A673 (cell line): Measurements from ENCODE around the gene ZDHHC20. TPM values are rescaled to one million over a fixed set of nuclear protein-coding genes. Genes with fewer than 3 reads are reported as not detected.

Source experiments
- BruUV-seq: library from RNA; stranded (reverse); fragments of 400-500 nt; replicated peaks from 2 replicates; lab custom pipeline; 2021; lab: Mats Ljungman, UMichigan
- CTCF ChIA-PET: fragments of 300-600 bp; sonication (Branson Sonifier 250); formaldehyde crosslinking; loops from one replicate; lab custom pipeline; 2022; ENCODE audit warnings: antibody characterized with exemption; lab: Charles Lee
- POLR2A ChIA-PET: fragments of 300-600 bp; sonication (Branson Sonifier 250); formaldehyde crosslinking; loops from one replicate; lab custom pipeline; 2022; ENCODE audit warnings: antibody characterized with exemption; ENCODE audit not compliant: low non-redundant PET; lab: Charles Lee
- DNase-seq: peaks from one replicate; pipeline ENCODE4 v3.0.0-alpha.2; 2015; ENCODE audit warnings: low spot score
- H3K27ac ChIP-seq: fragments of 200-600 bp; sonication (generic); 2 replicates; pipeline ENCODE4 v1.5.1; 2016; ENCODE audit warnings: mixed run types, low read depth, mild to moderate bottlenecking, mixed read lengths, antibody characterized with exemption, low read length; ENCODE audit not compliant: poor library complexity, severe bottlenecking
- H3K27me3 ChIP-seq: fragments of 200-600 bp; sonication (generic); replicated peaks from 2 replicates; pipeline ENCODE4 v1.6.1; 2017; ENCODE audit warnings: mixed run types, low read depth, mild to moderate bottlenecking, mixed read lengths, antibody characterized with exemption, low read length; ENCODE audit not compliant: insufficient read depth, poor library complexity
- H3K36me3 ChIP-seq: fragments of 200-600 bp; sonication (generic); 2 replicates; pipeline ENCODE4 v1.6.1; 2016; ENCODE audit warnings: mixed run types, mild to moderate bottlenecking, mixed read lengths, antibody characterized with exemption, low read length; ENCODE audit not compliant: insufficient read depth, poor library complexity, severe bottlenecking
- H3K4me1 ChIP-seq: fragments of 200-600 bp; sonication (generic); 2 replicates; pipeline ENCODE4 v1.6.1; 2017; ENCODE audit warnings: mixed run types, mild to moderate bottlenecking, mixed read lengths, antibody characterized with exemption, low read length; ENCODE audit not compliant: insufficient read depth, poor library complexity, severe bottlenecking
- H3K4me3 ChIP-seq: fragments of 200-600 bp; sonication (generic); 2 replicates; pipeline ENCODE4 v1.5.1; 2016; ENCODE audit warnings: low read depth, mixed run types, mild to moderate bottlenecking, mixed read lengths, low read length; ENCODE audit not compliant: poor library complexity, severe bottlenecking
- H3K9me3 ChIP-seq: fragments of 200-600 bp; sonication (generic); 2 replicates; pipeline ENCODE4 v1.6.1; 2016; ENCODE audit warnings: mixed run types, low read depth, mild to moderate bottlenecking, mixed read lengths, antibody characterized with exemption, low read length; ENCODE audit not compliant: poor library complexity, severe bottlenecking
- CTCF ChIP-seq: fragments of 300-800, 200-600 bp; sonication (generic); conservative IDR thresholded peaks from 2 replicates; pipeline ENCODE4 v1.5.1; 2017; ENCODE audit warnings: low read depth, mild to moderate bottlenecking, antibody characterized with exemption, low read length, moderate library complexity, mixed read lengths
- EZH2 ChIP-seq: fragments of 200-600 bp; sonication (generic); IDR thresholded peaks from 2 replicates; pipeline ENCODE4 v1.6.1; 2017; ENCODE audit warnings: borderline replicate concordance, low read depth, mild to moderate bottlenecking, mixed read lengths, antibody characterized with exemption, low read length; ENCODE audit not compliant: poor library complexity, severe bottlenecking
- intact Hi-C: fragments of 100-400 bp; cut with micrococcal nuclease; formaldehyde crosslinking; loops from one replicate; pipeline ENCODE4 v1.10.0; 2022; ENCODE audit not compliant: unreplicated experiment
- total RNA-seq: library from RNA; stranded (reverse); gene quantifications from 2 replicates; pipeline ENCODE4 v1.2.3, GENCODE V29; 2021

The ZDHHC20 gene
- total RNA-seq, 1 experiment from 2014 or later: 98.9 TPM

- H3K9me3 ChIP-seq: peaks cover 12% of the 10 kb centered on the region
- ChIA-PET POLR2A (no interaction called here), CTCF (no interaction called here)
- no TSS peak for BruUV-seq
- no peak overlapping the region for H3K4me3 ChIP-seq
- intact Hi-C loops: no loop called here
- H3K27me3 ChIP-seq: no peaks in the 10 kb centered on the region
- DNase-seq: no peak
- TF ChIP-seq CTCF: no peak
- no peak for TF ChIP-seq EZH2
- H3K36me3 ChIP-seq: no peaks in the 10 kb centered on the region
- H3K4me1 ChIP-seq: no peaks in the 10 kb centered on the region
- no peak overlapping the region for H3K27ac ChIP-seq
These were observed 29.9 kb downstream of the ZDHHC20 start for GRCh38 chr13:21429211-21429610.

DNA sequence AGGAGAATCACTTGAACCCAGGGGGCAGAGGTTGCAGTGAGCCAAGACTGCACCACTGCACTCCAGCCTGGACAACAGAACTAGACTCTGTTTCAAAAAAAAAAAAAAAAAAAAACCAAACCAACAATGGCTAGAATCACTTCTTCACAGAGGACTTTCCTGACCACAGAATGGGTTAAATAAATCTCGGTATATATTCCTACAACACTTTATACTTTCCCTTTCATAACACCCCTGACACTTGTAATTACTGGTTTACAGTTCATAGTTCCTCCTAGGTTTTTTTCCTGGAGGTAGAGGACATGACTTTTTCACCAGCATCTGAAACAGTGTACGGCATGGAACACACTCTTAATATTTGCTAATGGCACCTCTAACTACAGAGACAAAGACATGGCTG lies 31.4 kb downstream of the ZDHHC20 start:
- no peak for DNase-seq
- intact Hi-C loops: no loop called here
- no peak overlapping the region for H3K27ac ChIP-seq
- POLR2A ChIA-PET: no interaction called here
- BruUV-seq: no TSS peak
- TF ChIP-seq EZH2 (no peak), CTCF (no peak)
- no peak overlapping the region for H3K4me3 ChIP-seq
- peaks cover 12% of the 10 kb centered on the region for H3K9me3 ChIP-seq
- H3K4me1 ChIP-seq: no peaks in the 10 kb centered on the region
- no peaks in the 10 kb centered on the region for H3K27me3 ChIP-seq
- H3K36me3 ChIP-seq: no peaks in the 10 kb centered on the region
- CTCF ChIA-PET: no interaction called here

DNA sequence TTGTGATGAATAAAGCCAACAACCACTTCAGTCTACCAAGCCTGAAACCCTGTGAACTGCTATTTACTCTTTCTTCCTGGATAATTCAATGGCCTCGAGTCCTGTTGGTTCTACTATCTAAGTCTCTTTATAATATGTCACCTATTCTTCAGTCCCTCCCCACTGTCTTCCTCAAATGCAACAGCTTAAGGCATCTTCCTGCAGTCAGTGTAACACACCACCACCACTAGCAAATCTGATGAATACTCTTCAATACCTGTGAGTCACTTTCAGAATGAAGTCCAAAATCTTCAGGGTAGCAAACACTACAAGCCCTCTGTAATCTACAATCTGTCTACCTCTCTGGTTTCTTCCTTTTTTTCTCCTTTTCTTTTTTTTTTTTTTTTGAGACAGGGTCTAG lies 32.9 kb downstream of the ZDHHC20 start:
- Histone ChIP-seq H3K36me3 (no peaks in the 10 kb centered on the region), H3K4me3 (no peak overlapping the region), H3K4me1 (no peaks in the 10 kb centered on the region), H3K27ac (no peak overlapping the region), H3K9me3 (peaks cover 12% of the 10 kb centered on the region), H3K27me3 (no peaks in the 10 kb centered on the region)
- POLR2A ChIA-PET: no interaction called here
- DNase-seq: no peak
- intact Hi-C loops: no loop called here
- no peak for TF ChIP-seq EZH2
- no TSS peak for BruUV-seq
- CTCF ChIA-PET: no interaction called here

DNA sequence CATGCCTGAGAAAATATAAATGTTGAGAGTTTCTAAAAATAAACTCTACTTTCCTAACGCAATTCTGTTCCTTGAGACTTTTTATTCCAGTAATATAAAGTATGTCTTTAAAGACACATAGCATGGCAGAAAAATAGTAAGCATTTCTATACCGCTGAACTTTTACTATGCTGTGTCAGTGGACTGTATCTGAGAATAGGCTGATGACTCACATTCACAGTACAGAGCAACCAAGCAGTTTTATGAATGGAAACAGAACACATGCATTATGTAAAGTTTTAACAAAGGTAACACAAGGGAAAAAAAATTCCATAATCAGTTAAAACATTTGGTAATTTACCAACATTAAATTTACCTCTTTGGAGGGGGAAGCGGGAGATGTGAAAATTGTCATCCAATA lies 38.4 kb downstream of the ZDHHC20 start:
- no peak for DNase-seq
- Histone ChIP-seq H3K4me3 (no peak overlapping the region), H3K9me3 (no peaks in the 10 kb centered on the region), H3K27ac (no peak overlapping the region), H3K27me3 (no peaks in the 10 kb centered on the region), H3K4me1 (no peaks in the 10 kb centered on the region), H3K36me3 (peaks cover under 1% of the 10 kb centered on the region)
- intact Hi-C loops: no loop called here
- ChIA-PET CTCF (no interaction called here), POLR2A (no interaction called here)
- no peak for TF ChIP-seq CTCF
- no peak for TF ChIP-seq EZH2
- no TSS peak for BruUV-seq
